OCI-LY7 (cell line): ENCODE data around the gene PCDH9. TPM values are rescaled to one million over a fixed set of nuclear protein-coding genes. Genes with fewer than 3 reads are reported as not detected.

Experiments used
- BruUV-seq: library from RNA; stranded (reverse); fragments of 400-500 nt; replicated peaks from 2 replicates; lab custom pipeline; 2021; lab: Mats Ljungman, UMichigan
- CTCF ChIA-PET: fragments of 300-600 bp; sonication (Branson Sonifier 250); formaldehyde crosslinking; loops from one replicate; lab custom pipeline; 2022; ENCODE audit warnings: antibody characterized with exemption; ENCODE audit not compliant: unreplicated experiment; lab: Charles Lee
- POLR2A ChIA-PET: fragments of 300-600 bp; sonication (Branson Sonifier 250); formaldehyde crosslinking; loops from one replicate; lab custom pipeline; 2022; ENCODE audit warnings: antibody characterized with exemption; lab: Charles Lee
- DNase-seq: peaks from one replicate; pipeline ENCODE4 v3.0.0-alpha.2; 2015; ENCODE audit warnings: low spot score
- H2AFZ ChIP-seq: fragments of 200-600 bp; sonication (generic), shearing (Covaris generic); 2 replicates; pipeline ENCODE4 v1.6.1; 2014; ENCODE audit warnings: mild to moderate bottlenecking, antibody characterized with exemption, low read length, moderate library complexity
- H3K27ac ChIP-seq: fragments of 200-600 bp; sonication (generic); 2 replicates; pipeline ENCODE4 v1.5.1; 2014; ENCODE audit warnings: mixed run types, low read depth, mild to moderate bottlenecking, moderate library complexity, low read length, inconsistent platforms; ENCODE audit not compliant: poor library complexity, severe bottlenecking
- H3K36me3 ChIP-seq: fragments of 200-600 bp; sonication (generic); 2 replicates; pipeline ENCODE4 v1.6.1; 2014; ENCODE audit warnings: mild to moderate bottlenecking, antibody characterized with exemption, low read length, moderate library complexity, mixed read lengths; ENCODE audit not compliant: insufficient read depth
- H3K4me1 ChIP-seq: fragments of 200-600 bp; sonication (generic); 2 replicates; pipeline ENCODE4 v1.5.1; 2014; ENCODE audit warnings: mild to moderate bottlenecking, low read length; ENCODE audit not compliant: insufficient read depth, poor library complexity, severe bottlenecking
- H3K4me2 ChIP-seq: fragments of 200-600 bp; sonication (generic); 2 replicates; pipeline ENCODE4 v1.6.1; 2014; ENCODE audit warnings: mild to moderate bottlenecking, low read length
- H3K4me3 ChIP-seq: fragments of 200-600 bp; sonication (generic); 2 replicates; pipeline ENCODE4 v1.5.1; 2014; ENCODE audit warnings: mild to moderate bottlenecking, low read depth, low read length; ENCODE audit not compliant: poor library complexity, severe bottlenecking
- H3K79me2 ChIP-seq: fragments of 200-600 bp; sonication (generic); 2 replicates; pipeline ENCODE4 v1.6.1; 2016; ENCODE audit warnings: low read depth, mild to moderate bottlenecking, low read length, moderate library complexity, mixed read lengths; ENCODE audit not compliant: insufficient read depth
- H3K9me2 ChIP-seq: fragments of 200-600 bp; sonication (generic); 2 replicates; pipeline ENCODE4 v1.6.1; 2016; ENCODE audit warnings: mild to moderate bottlenecking, low read length, mixed read lengths; ENCODE audit not compliant: insufficient read depth
- H3K9me3 ChIP-seq: fragments of 200-600 bp; sonication (generic); 2 replicates; pipeline ENCODE4 v1.6.1; 2014; ENCODE audit warnings: mild to moderate bottlenecking, mixed run types, low read length, mixed read lengths
- H4K20me1 ChIP-seq: fragments of 200-600 bp; sonication (generic); 2 replicates; pipeline ENCODE4 v1.6.1; 2014; ENCODE audit warnings: mild to moderate bottlenecking, antibody characterized with exemption, low read length, moderate library complexity, mixed read lengths; ENCODE audit not compliant: insufficient read depth
- EZH2phosphoT487 ChIP-seq: fragments of 200-600 bp; sonication (generic); IDR thresholded peaks from 2 replicates; pipeline ENCODE4 v1.6.1; 2018; ENCODE audit warnings: low read depth, borderline replicate concordance, mild to moderate bottlenecking, mixed run types, antibody characterized with exemption, low read length, moderate library complexity, mixed read lengths
- intact Hi-C: fragments of 100-400 bp; cut with micrococcal nuclease; formaldehyde crosslinking; loops from one replicate; pipeline ENCODE4 v1.10.0; 2022; ENCODE audit not compliant: unreplicated experiment
- total RNA-seq, 2 experiments: library from RNA; depleted of rRNA in 1 of 2; stranded (reverse); fragments of >200 nt in 1 of 2; shearing (Covaris generic) in 1 of 2; gene quantifications; 2 replicates each; pipeline ENCODE4 v1.2.3, GENCODE V29; 2014 to 2022
- TF ChIP-seq, protein P1 (sequence below): fragments of 200-600 bp; sonication (generic); conservative IDR thresholded peaks from 2 replicates; pipeline ENCODE4 v1.5.1; 2014; ENCODE audit warnings: mild to moderate bottlenecking, antibody characterized with exemption, low read length, moderate library complexity, mixed read lengths

The PCDH9 gene
- total RNA-seq, 2 experiments from 2014 or later = 20.1 to 26.0 TPM

DNA sequence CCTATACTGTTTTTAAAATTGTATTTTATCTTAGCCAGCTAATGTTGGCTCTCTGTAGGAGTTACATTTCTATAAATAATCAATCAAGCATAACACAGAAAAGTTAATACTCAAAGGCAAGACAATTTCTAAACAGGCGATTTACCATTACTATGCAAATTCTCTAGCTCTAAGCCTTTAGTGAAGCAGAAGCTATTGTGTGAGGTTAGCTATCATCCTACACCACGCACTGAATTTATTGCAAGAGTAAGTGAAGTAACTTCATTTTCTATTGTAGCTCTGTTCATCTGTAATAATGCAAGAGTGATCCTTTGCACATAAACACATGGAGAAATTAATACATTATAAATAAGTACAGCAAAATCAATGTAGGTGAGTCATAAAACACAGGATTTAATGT is 439.3 kb downstream of the PCDH9 start:
- intact Hi-C loops = loop anchor here (5.0 to 10.0 kb wide), 2 partner anchors 99 to 656 kb away; no protein-coding TSS in a partner anchor
- no peak for TF ChIP-seq EZH2phosphoT487
- TF ChIP-seq, protein P1, sequence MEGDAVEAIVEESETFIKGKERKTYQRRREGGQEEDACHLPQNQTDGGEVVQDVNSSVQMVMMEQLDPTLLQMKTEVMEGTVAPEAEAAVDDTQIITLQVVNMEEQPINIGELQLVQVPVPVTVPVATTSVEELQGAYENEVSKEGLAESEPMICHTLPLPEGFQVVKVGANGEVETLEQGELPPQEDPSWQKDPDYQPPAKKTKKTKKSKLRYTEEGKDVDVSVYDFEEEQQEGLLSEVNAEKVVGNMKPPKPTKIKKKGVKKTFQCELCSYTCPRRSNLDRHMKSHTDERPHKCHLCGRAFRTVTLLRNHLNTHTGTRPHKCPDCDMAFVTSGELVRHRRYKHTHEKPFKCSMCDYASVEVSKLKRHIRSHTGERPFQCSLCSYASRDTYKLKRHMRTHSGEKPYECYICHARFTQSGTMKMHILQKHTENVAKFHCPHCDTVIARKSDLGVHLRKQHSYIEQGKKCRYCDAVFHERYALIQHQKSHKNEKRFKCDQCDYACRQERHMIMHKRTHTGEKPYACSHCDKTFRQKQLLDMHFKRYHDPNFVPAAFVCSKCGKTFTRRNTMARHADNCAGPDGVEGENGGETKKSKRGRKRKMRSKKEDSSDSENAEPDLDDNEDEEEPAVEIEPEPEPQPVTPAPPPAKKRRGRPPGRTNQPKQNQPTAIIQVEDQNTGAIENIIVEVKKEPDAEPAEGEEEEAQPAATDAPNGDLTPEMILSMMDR = no peak
- Histone ChIP-seq H2AFZ (no peak overlapping the region; the same call in 1 of the 2 replicates), H3K9me2 (no peaks in the 10 kb centered on the region), H3K4me3 (no peak overlapping the region), H3K4me1 (peaks cover 29% of the 10 kb centered on the region), H3K36me3 (peaks cover 13% of the 10 kb centered on the region), H3K4me2 (no peak overlapping the region), H3K27ac (no peak overlapping the region), H4K20me1 (no peaks in the 10 kb centered on the region), H3K9me3 (peaks cover 6% of the 10 kb centered on the region; the same call in 1 of the 2 replicates), H3K79me2 (no peaks in the 10 kb centered on the region)
- BruUV-seq = no TSS peak
- no peak for DNase-seq
- CTCF ChIA-PET = no interaction called here
- POLR2A ChIA-PET = interaction anchor here (0.5 to 4.0 kb wide), 7 partner anchors 10 to 873 kb away, joined by 3 to 27 read pairs (median 3); no protein-coding TSS in a partner anchor

DNA sequence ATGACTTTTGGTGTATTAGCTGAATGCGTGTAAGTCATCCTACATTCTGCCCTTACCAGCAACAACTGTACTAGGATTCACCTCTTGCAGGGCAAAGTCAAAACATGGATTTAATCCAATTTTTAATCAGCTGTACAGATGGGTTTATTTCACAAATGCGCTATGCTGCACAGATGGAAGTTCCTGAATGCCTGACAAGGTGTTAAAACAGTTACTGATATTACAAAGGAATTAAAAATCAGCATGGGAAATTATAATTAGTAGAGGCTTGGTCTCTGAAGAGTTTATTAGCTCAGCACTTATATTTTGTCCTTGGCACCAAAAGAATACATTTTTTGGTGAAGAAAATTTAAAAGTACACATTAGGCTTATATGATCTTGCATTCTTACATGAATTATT is 448.9 kb downstream of the PCDH9 start:
- BruUV-seq = no TSS peak
- POLR2A ChIA-PET = interaction anchor here (0.9 to 4.0 kb wide), 10 partner anchors 9 to 215 kb away, joined by 3 to 27 read pairs (median 6); no protein-coding TSS in a partner anchor

DNA sequence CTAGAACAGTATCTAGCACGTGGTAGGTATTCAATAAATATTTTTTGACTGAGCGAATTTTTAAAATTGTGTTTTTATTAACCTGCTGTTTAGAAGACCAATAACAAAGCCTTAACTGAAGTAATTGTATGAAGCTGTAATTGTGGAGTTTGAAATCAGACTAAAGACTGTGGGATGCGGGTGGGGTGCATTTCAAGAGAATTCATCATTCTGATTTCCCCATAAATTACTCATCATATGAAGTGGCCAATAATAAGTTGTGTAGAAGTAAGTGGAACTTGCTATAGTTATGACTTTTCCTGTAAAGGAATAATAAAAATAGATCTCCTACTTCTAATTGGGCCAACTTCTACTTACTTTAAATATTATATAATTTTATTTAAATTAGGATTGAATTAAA is 449.3 kb downstream of the PCDH9 start:
- Histone ChIP-seq H2AFZ (no peak overlapping the region), H3K9me2 (no peaks in the 10 kb centered on the region), H3K4me1 (no peaks in the 10 kb centered on the region), H4K20me1 (no peaks in the 10 kb centered on the region), H3K4me3 (no peak overlapping the region), H3K9me3 (no peaks in the 10 kb centered on the region), H3K27ac (no peak overlapping the region), H3K36me3 (no peaks in the 10 kb centered on the region), H3K4me2 (no peak overlapping the region), H3K79me2 (no peaks in the 10 kb centered on the region)
- no peak for DNase-seq
- no TSS peak for BruUV-seq
- ChIA-PET POLR2A (interaction anchor here (0.7 to 4.0 kb wide), 11 partner anchors 8 to 427 kb away, joined by 3 to 27 read pairs (median 4); no protein-coding TSS in a partner anchor), CTCF (no interaction called here)
- intact Hi-C loops = no loop called here
- no peak for TF ChIP-seq EZH2phosphoT487
- TF ChIP-seq, protein P1 = no peak

More for the DNA sequence above, 448.9 kb downstream of the PCDH9 start:
- Histone ChIP-seq H2AFZ (no peak overlapping the region; the same call in 1 of the 2 replicates), H3K9me3 (no peaks in the 10 kb centered on the region), H3K4me2 (no peak overlapping the region), H4K20me1 (no peaks in the 10 kb centered on the region), H3K4me3 (no peak overlapping the region), H3K79me2 (no peaks in the 10 kb centered on the region), H3K36me3 (no peaks in the 10 kb centered on the region), H3K27ac (no peak overlapping the region), H3K9me2 (no peaks in the 10 kb centered on the region), H3K4me1 (no peaks in the 10 kb centered on the region)
- TF ChIP-seq EZH2phosphoT487 = no peak
- TF ChIP-seq, protein P1 = no peak
- intact Hi-C loops = no loop called here
- CTCF ChIA-PET = no interaction called here
- DNase-seq = no peak
